Kidney capillary endothelial cell (primary cell): ENCODE data around the gene INSYN2A.

Experiments
- DNase-seq: peaks from one replicate; pipeline ENCODE4 v3.0.0-alpha.2; 2018; ENCODE audit warnings: low spot score

The INSYN2A gene

DNA sequence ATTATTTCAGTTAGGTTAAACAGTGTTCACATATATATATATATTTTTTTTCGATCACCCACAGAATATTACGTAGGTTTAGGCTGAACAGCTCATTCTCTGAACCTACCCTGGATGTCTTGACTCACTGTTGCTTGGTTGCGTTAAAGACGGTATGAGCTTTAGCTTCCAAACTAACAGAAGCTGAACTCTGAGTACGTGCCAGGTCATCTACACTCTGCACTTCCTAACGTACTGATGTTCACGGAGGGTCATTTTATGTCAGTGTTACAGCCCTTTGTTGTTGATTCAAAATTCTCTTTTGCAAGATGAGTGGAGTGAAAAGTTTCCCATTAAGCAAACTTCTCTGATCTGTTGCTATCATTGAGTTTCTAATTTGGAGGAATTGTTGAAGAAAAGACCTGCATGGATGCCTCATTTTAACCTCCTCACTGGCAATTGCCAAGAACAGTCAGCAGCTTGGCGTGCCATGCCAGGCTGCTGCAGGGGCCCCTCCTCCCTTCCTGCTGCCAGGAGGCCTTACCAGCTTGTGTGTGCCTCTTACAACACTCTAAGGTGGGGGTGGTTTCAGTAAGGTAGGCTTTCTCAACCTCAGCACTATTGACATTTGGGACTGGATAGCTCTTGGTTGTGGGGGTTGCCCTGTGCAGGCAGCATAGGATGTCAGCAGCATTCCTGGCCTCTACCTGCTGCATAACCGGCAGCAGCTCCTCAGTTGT lies 44.3 kb downstream of the INSYN2A start:
- DNase-seq: no peak

DNA sequence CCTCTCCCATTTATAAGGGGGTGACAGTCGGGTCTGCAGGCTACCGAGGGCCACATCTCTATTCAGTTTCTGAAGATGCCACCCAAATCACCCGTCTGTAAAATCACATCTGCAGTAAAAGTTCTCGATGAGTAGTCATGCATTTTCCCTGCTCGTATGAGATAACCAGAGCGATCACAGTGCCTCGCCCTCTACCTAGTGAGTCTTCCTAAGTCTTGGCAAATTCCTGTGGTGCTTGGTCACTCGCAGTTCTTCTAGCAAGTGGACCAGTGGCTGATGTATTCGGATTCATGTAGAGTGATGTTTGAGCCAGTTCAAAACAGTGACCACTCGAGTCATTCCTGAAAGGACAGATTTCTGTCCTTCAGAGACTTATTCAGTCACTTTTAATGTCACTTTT lies 44.9 kb downstream of the INSYN2A start:
- DNase-seq: no peak

GRCh38 chr10:127150136-127150535 lies 46.3 kb downstream of the INSYN2A start:
- no peak for DNase-seq

DNA sequence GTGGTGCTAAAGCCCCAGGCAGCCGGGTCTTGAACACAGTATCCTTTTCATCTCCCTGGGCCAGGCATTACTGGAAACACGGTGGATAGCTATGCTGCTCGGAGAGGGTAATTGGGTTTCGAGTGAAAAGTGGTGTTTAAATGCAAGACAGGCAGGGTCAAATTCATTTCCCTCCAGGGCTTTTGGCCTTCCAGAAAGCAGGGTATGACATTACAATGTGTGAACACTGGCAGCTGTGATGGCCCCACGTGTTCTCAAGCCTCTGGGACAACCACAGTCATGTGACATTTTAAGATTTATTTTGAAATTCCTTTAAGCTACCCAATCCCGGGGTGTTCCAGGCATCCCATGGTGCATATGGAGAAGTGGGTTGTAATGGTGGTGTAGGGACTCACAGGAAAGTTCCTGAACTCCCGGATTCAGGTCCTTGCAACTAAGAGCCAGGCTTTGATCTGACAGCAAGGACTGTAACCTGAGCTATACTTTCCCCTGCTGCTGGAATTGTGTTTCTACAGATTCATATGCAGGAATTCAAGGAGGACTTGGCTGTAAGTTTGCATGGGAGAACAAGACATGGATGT lies 46.8 kb downstream of the INSYN2A start:
- no peak for DNase-seq

GRCh38 chr10:127148933-127149220 lies 47.5 kb downstream of the INSYN2A start:
- DNase-seq: peak; percentile 47

DNA sequence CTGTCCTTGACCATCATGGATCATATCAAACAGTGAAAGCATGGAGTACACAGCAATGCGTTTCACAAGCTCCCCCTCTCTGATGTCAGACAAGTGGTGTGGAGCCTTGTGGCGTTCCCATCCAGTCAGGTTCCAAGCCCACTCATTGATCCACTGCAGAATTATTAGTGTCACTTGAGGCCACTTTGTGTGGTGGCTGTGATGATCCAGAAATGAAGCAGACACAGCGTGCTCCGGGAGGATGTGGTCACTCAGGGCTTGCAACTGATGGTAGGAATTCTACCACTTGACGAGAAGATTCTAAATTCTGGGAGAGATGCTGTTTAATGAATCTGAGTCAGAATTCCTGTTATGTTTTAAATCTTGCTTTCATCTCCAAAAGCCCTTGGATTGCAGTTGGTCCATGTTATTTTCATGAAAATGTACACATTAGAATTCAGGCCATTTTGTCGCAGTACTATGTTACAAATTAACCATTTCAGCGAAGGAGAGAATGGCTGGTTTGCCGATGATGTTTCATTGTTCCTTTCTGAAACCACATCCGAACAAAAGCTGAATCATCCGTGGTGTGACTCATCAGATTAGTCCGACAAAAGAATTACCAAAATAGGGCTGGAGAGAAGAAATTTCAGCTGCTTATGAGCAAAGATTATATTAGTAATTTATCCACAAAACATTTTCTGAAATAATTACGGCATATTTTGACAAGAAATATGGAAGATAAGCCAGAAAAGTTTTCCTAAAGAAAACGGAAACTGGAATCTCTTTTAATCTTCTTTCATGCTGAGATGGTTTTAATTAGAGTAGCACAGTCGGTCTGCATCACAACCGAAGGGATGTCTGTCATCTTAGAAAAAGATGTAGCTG lies 48.1 kb downstream of the INSYN2A start:
- DNase-seq: peak; percentile 85

GRCh38 chr10:127146661-127147060 lies 49.7 kb downstream of the INSYN2A start:
- DNase-seq: no peak
